ENCODE data around the gene IPCEF1. TPM values are rescaled to one million over a fixed set of nuclear protein-coding genes. Genes with fewer than 3 reads are reported as not detected.
"Not testable (repeated sequence)": the region's sequence is repeated elsewhere in the genome, so short reads cannot be mapped to it uniquely, and the experiment has no call there.

Gene IPCEF1
- total RNA-seq, 1 experiment from 2014 or later = not detected

GRCh38 chr6:154206141-154206540 lies 150.5 kb downstream of the IPCEF1 start:
- BruUV-seq (replicated peaks) = no TSS peak
- Mint-ChIP-seq H3K9me3 (ENCODE audit: unreplicated experiment) (no peaks in the 10 kb centered on the region), H3K27ac (ENCODE audit: low read depth, unreplicated experiment) (no peak overlapping the region), H3K4me1 (ENCODE audit: insufficient read depth, unreplicated experiment) (no peaks in the 10 kb centered on the region), H3K36me3 (ENCODE audit: insufficient read depth, unreplicated experiment) (no peaks in the 10 kb centered on the region), H3K4me3 (ENCODE audit: unreplicated experiment) (no peak overlapping the region), H3K27me3 (ENCODE audit: insufficient read depth, unreplicated experiment) (no peaks in the 10 kb centered on the region)
- intact Hi-C loops (cut with micrococcal nuclease) = no loop called here
- POLR2A ChIA-PET = interaction anchor here (1.5 kb wide), 1 partner anchor 33 kb away, joined by 3 read pairs; no protein-coding TSS in a partner anchor
- CTCF ChIA-PET = interaction anchor here (0.6 kb wide), 1 partner anchor 258 kb away, joined by 4 read pairs; no protein-coding TSS in a partner anchor
- TF ChIP-seq CTCF (IDR thresholded peaks at IDR 0.05; ENCODE audit: unreplicated experiment) = no peak
- no peak for DNase-seq (ENCODE audit: unreplicated experiment)

DNA sequence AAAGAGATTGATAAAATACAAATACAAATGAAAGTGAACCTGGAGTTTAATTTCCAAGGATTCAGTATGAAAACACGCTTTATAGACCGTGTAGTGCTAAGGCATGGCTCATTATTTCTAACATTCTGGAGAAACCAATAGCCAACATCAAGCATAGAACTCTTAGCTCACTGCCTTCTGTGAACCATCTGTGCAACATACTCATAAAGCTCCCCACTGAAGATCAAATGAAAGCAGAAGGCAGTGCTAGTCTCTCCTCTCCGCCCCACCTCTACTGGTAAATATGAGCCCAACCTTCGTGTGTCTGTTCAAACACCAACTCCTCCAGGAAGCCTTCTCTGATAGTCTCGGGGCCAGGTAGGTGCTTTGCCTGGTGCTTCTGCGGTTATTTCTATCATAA lies 153.6 kb downstream of the IPCEF1 start:
- H3K36me3 Mint-ChIP-seq (ENCODE audit: insufficient read depth, unreplicated experiment) = no peaks in the 10 kb centered on the region

DNA sequence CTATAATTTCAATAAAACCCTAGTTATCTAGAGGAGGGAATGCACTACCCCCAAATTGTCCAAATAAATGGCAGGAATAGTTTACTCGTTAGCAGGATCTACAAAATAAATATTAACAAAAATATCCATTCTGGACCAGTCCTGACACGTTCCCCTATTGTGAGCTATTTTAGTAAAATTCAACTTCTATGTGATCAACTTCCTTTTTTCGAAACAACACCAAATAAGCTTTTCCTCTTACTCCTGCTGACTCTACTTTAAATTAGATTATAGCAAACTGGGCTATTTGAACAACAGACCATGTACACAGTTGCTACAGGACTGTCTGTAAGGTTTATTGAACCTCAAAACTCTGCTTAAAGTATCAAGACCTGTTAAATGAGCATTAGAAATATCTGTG lies 154.3 kb downstream of the IPCEF1 start:
- Mint-ChIP-seq H3K4me3 (ENCODE audit: unreplicated experiment) (no peak overlapping the region), H3K27ac (ENCODE audit: low read depth, unreplicated experiment) (no peak overlapping the region), H3K9me3 (ENCODE audit: unreplicated experiment) (no peaks in the 10 kb centered on the region), H3K4me1 (ENCODE audit: insufficient read depth, unreplicated experiment) (no peaks in the 10 kb centered on the region), H3K27me3 (ENCODE audit: insufficient read depth, unreplicated experiment) (no peaks in the 10 kb centered on the region), H3K36me3 (ENCODE audit: insufficient read depth, unreplicated experiment) (no peaks in the 10 kb centered on the region)
- BruUV-seq (replicated peaks) = no TSS peak
- DNase-seq (ENCODE audit: unreplicated experiment) = no peak
- no peak for TF ChIP-seq CTCF (IDR thresholded peaks at IDR 0.05; ENCODE audit: unreplicated experiment)
- ChIA-PET POLR2A (no interaction called here), CTCF (no interaction called here)
- intact Hi-C loops (cut with micrococcal nuclease) = no loop called here

More for the DNA sequence above, 153.6 kb downstream of the IPCEF1 start:
- Mint-ChIP-seq H3K9me3 (ENCODE audit: unreplicated experiment) (no peaks in the 10 kb centered on the region), H3K4me1 (ENCODE audit: insufficient read depth, unreplicated experiment) (no peaks in the 10 kb centered on the region), H3K27ac (ENCODE audit: low read depth, unreplicated experiment) (no peak overlapping the region), H3K4me3 (ENCODE audit: unreplicated experiment) (no peak overlapping the region), H3K27me3 (ENCODE audit: insufficient read depth, unreplicated experiment) (no peaks in the 10 kb centered on the region)
- no TSS peak for BruUV-seq (replicated peaks)
- no peak for TF ChIP-seq CTCF (IDR thresholded peaks at IDR 0.05; ENCODE audit: unreplicated experiment)
- ChIA-PET POLR2A (interaction anchor here (0.7 kb wide), 1 partner anchor 159 kb away, joined by 3 read pairs; no protein-coding TSS in a partner anchor), CTCF (no interaction called here)
- no peak for DNase-seq (ENCODE audit: unreplicated experiment)
- intact Hi-C loops (cut with micrococcal nuclease) = no loop called here

GRCh38 chr6:154201688-154202087 lies 154.9 kb downstream of the IPCEF1 start:
- H3K36me3 Mint-ChIP-seq (ENCODE audit: insufficient read depth, unreplicated experiment); H3K4me3 Mint-ChIP-seq (ENCODE audit: unreplicated experiment); CTCF ChIA-PET; BruUV-seq (replicated peaks); H3K9me3 Mint-ChIP-seq (ENCODE audit: unreplicated experiment); H3K27me3 Mint-ChIP-seq (ENCODE audit: insufficient read depth, unreplicated experiment); H3K4me1 Mint-ChIP-seq (ENCODE audit: insufficient read depth, unreplicated experiment); POLR2A ChIA-PET; H3K27ac Mint-ChIP-seq (ENCODE audit: low read depth, unreplicated experiment); DNase-seq (ENCODE audit: unreplicated experiment); intact Hi-C loops (cut with micrococcal nuclease): not testable (repeated sequence)
